GM20000 (cell line): ENCODE data around the gene SLC12A7.
"Not testable (repeated sequence)": the region's sequence is repeated elsewhere in the genome, so short reads cannot be mapped to it uniquely, and the experiment has no call there.

Experiments
- DNase-seq: peaks from one replicate; pipeline ENCODE4 v3.0.0; 2012; ENCODE audit warnings: low spot score
- CTCF ChIP-seq: IDR thresholded peaks from 2 replicates; pipeline ENCODE4 v1.5.1; 2012; ENCODE audit warnings: mild to moderate bottlenecking, control low read depth; ENCODE audit errors: extremely low read depth, missing control alignments

The SLC12A7 gene

GRCh38 chr5:1003296-1003937, 108.4 kb downstream of the SLC12A7 start:
- DNase-seq = no peak
- TF ChIP-seq CTCF = no peak

- TF ChIP-seq CTCF = no peak
- DNase-seq = no peak
Measured at GRCh38 chr5:1002836-1003235, 109.0 kb downstream of the SLC12A7 start.

- no peak for DNase-seq
- TF ChIP-seq CTCF = no peak
Measured at GRCh38 chr5:1002271-1002546, 109.7 kb downstream of the SLC12A7 start.

- no peak for TF ChIP-seq CTCF
- DNase-seq = no peak
Measured at GRCh38 chr5:1001406-1002270, 110.2 kb downstream of the SLC12A7 start.

- not testable (repeated sequence) for DNase-seq
Measured at GRCh38 chr5:1000831-1001230, 111.0 kb downstream of the SLC12A7 start.
